Prostate gland (tissue), 2 donors: ENCODE results near the gene RPA1. TPM values are rescaled to one million over a fixed set of nuclear protein-coding genes. Genes with fewer than 3 reads are reported as not detected.

Source experiments
- DNase-seq: peaks from one replicate; pipeline ENCODE4 v3.0.0-alpha.2; 2019; ENCODE audit warnings: low spot score
- H3K27ac ChIP-seq, 2 donors: fragments of 200-600 bp; sonication (generic); 2 replicates each; pipeline ENCODE4 v1.5.1; 2017 to 2019
- H3K27me3 ChIP-seq: fragments of 200-600 bp; sonication (generic); replicated peaks from 2 replicates; pipeline ENCODE4 v1.5.1; 2019; ENCODE audit not compliant: insufficient read depth
- H3K36me3 ChIP-seq, 2 donors: fragments of 200-600 bp; sonication (generic); 1 replicate in 1 of 2; 2 replicates in 1 of 2; pipeline versions ENCODE4 v1.5.1 to v1.8.1; 2017 to 2019
- H3K4me1 ChIP-seq: fragments of 200-600 bp; sonication (generic); replicated peaks from 2 replicates; pipeline ENCODE4 v1.5.1; 2019
- H3K4me3 ChIP-seq, 2 donors: fragments of 200-600 bp; sonication (generic); 2 replicates each; pipeline ENCODE4 v1.5.1; 2017 to 2019
- H3K9me3 ChIP-seq: fragments of 200-600 bp; sonication (generic); 2 replicates; pipeline ENCODE4 v1.5.1; 2017
- POLR2A ChIP-seq: fragments of 450-650 bp; IDR thresholded peaks from one replicate; pipeline ENCODE4 v1.6.1; 2016; ENCODE audit warnings: antibody characterized with exemption, mild to moderate bottlenecking
- POLR2AphosphoS5 ChIP-seq: sonication (generic); formaldehyde crosslinking; IDR thresholded peaks from one replicate; pipeline ENCODE4 v1.6.1; 2017; ENCODE audit warnings: antibody characterized with exemption
- WGBS: methylation state at CpG from one replicate; pipeline ENCODE4 v1.1.5; 2018; 5-methylcytosine and 5-hydroxymethylcytosine counted together
- intact Hi-C: fragments of 100-400 bp; cut with DNase I; formaldehyde crosslinking; loops from one replicate; pipeline ENCODE4 v1.14.2; 2022
- total RNA-seq, 2 donors: library from RNA; depleted of rRNA; stranded (reverse); fragments of >200 nt; gene quantifications; one replicate each; pipeline ENCODE4 v1.1.0, GENCODE V29; 2016
- TF ChIP-seq, protein P1 (sequence below), 4 experiments: fragments of 200-600 bp in 2 of 4; fragments of 450-650 bp in 2 of 4; sonication (generic) in 2 of 4; IDR thresholded peaks; 1 replicate in 3 of 4; 2 replicates in 1 of 4; pipeline ENCODE4 v1.5.1; 2016 to 2019; ENCODE audit warnings: antibody characterized with exemption in 4 of 4, mild to moderate bottlenecking in 2 of 4, moderate library complexity in 2 of 4

The RPA1 gene
- total RNA-seq, 2 donors from 2014 or later: 33.0 to 34.0 TPM

GRCh38 chr17:1945621-1946020 is 115.8 kb downstream of the RPA1 start:
- Histone ChIP-seq H3K4me3 (no peak overlapping the region), H3K36me3 (no peaks in the 10 kb centered on the region), H3K4me1 (no peaks in the 10 kb centered on the region), H3K9me3 (no peaks in the 10 kb centered on the region), H3K27me3 (no peaks in the 10 kb centered on the region), H3K27ac (no peak overlapping the region)
- intact Hi-C loops: no loop called here
- 85% methylated on average over 12 of the region's 12 CpGs for WGBS
- no peak for TF ChIP-seq POLR2AphosphoS5
- no peak for TF ChIP-seq POLR2A
- TF ChIP-seq, protein P1, sequence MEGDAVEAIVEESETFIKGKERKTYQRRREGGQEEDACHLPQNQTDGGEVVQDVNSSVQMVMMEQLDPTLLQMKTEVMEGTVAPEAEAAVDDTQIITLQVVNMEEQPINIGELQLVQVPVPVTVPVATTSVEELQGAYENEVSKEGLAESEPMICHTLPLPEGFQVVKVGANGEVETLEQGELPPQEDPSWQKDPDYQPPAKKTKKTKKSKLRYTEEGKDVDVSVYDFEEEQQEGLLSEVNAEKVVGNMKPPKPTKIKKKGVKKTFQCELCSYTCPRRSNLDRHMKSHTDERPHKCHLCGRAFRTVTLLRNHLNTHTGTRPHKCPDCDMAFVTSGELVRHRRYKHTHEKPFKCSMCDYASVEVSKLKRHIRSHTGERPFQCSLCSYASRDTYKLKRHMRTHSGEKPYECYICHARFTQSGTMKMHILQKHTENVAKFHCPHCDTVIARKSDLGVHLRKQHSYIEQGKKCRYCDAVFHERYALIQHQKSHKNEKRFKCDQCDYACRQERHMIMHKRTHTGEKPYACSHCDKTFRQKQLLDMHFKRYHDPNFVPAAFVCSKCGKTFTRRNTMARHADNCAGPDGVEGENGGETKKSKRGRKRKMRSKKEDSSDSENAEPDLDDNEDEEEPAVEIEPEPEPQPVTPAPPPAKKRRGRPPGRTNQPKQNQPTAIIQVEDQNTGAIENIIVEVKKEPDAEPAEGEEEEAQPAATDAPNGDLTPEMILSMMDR (IDR thresholded peaks at IDR 0.05): no peak
- DNase-seq: no peak

DNA sequence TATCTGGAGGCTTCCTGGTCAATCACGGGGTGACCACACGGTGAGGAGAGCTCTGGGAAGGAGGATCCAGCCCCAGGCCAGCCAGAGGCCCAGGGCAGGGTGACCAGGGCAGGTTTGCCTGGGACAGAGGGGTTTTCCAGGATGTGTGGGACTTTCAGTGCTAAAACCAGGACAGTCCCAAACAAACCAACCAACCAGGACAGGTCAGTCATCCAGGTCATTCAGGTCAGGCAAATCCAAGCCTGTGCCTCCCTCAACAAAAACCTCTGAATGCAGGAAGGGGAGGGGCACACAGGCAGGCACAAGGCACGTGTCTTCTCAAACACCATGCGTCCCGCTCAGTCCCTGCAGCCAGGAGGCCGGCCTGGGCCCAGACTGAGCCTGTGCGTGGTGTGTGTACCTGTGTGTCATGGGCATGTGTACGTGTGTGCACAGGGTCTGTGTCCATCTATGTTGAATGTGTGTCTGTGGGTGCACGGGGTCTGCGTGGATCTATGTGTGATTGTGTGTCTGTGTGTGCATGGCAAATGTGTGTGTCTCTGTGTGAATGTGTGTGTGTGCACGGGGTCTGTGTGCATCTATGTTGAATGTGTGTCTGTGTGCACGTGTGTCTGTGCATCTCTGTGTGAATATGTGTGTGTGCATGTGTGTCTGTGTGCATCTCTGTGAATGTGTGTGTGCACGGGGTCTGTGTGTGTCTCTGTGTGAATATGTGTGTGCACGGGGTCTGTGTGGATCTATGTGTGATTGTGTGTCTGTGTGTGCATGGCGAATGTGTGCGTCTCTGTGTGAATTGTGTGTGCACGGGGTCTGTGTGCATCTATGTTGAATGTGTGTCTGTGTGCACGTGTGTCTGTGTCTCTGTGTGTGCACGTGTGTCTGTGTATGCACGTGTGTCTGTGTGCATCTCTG is 116.5 kb downstream of the RPA1 start:
- intact Hi-C loops: no loop called here

GRCh38 chr17:1947229-1947742 is 117.5 kb downstream of the RPA1 start:
- H3K27me3 ChIP-seq: no peaks in the 10 kb centered on the region
- H3K9me3 ChIP-seq: no peaks in the 10 kb centered on the region
- WGBS: 79% methylated on average over 22 of the region's 22 CpGs
- H3K4me1 ChIP-seq: no peaks in the 10 kb centered on the region
- H3K27ac ChIP-seq: no peak overlapping the region
- DNase-seq: no peak
- intact Hi-C loops: no loop called here
- TF ChIP-seq POLR2A (no peak), POLR2AphosphoS5 (no peak)
- TF ChIP-seq, protein P1 (IDR thresholded peaks at IDR 0.05): no peak
- H3K36me3 ChIP-seq: no peaks in the 10 kb centered on the region
- H3K4me3 ChIP-seq: no peak overlapping the region

More for the DNA sequence above, 116.5 kb downstream of the RPA1 start:
- H3K9me3 ChIP-seq: no peaks in the 10 kb centered on the region
- H3K36me3 ChIP-seq: no peaks in the 10 kb centered on the region
- no peaks in the 10 kb centered on the region for H3K4me1 ChIP-seq
- DNase-seq: no peak
- TF ChIP-seq POLR2AphosphoS5 (no peak), POLR2A (no peak)
- TF ChIP-seq, protein P1 (IDR thresholded peaks at IDR 0.05): no peak
- no peaks in the 10 kb centered on the region for H3K27me3 ChIP-seq
- WGBS: 79% methylated on average over 20 of the region's 20 CpGs
- H3K27ac ChIP-seq: no peak overlapping the region
- no peak overlapping the region for H3K4me3 ChIP-seq

DNA sequence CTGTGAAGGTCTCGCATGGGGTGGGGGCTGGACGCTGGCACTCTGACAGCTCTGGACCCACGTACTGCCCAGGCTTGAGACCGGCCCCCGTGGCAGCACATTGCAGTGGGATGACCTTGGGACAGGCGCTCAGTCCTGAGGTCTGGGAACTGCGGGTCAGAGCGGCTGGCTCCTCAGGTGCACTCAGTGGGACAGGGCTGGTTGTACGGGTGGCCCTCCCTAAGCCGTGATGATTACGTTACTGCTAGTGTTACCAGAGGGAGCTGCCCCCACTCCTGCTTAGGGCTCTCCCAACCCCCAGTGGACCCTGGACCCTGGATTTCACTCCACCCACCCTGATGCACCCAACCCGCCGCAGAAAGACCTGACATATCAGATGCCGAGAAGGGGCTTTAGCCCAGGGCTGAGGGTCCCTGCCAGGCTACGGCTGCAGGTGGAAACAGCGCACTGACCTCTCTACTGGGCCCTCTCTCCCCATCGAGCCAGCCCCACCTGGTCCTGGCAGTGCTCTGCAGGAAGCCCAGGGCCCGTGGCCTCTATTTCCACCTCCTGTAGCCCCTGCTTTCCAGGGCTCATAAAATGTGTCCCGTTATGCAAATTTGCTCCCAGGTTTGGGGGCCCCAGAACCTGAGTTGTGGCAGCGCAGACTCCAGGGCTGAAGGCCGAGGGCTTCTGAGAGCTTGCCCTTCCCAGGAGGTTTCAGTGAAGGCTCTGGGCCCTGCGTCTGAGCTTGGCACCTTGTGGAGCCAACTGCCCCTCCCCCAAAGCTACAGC is 118.1 kb downstream of the RPA1 start:
- WGBS: 91% methylated on average over 22 of the region's 22 CpGs

More for the DNA sequence above, 118.1 kb downstream of the RPA1 start:
- Histone ChIP-seq H3K4me1 (no peaks in the 10 kb centered on the region), H3K36me3 (no peaks in the 10 kb centered on the region), H3K27ac (no peak overlapping the region), H3K9me3 (no peaks in the 10 kb centered on the region), H3K27me3 (no peaks in the 10 kb centered on the region), H3K4me3 (no peak overlapping the region)
- TF ChIP-seq, protein P1 (IDR thresholded peaks at IDR 0.05): no peak
- TF ChIP-seq POLR2AphosphoS5 (no peak), POLR2A (no peak)
- intact Hi-C loops: no loop called here
- DNase-seq: no peak
